Forelimb muscle (tissue), 1 donor: ENCODE measurements around the gene ONECUT2. TPM values are rescaled to one million over a fixed set of nuclear protein-coding genes. Genes with fewer than 3 reads are reported as not detected.
"Not testable (repeated sequence)": the region's sequence is repeated elsewhere in the genome, so short reads cannot be mapped to it uniquely, and the experiment has no call there.

Experiments
- DNase-seq: peaks from one replicate; pipeline ENCODE4 v3.0.0-alpha.2; 2013; ENCODE audit warnings: low read depth
- polyA plus RNA-seq: library from polyadenylated mRNA; unstranded; fragments of 120-200 nt; gene quantifications from one replicate; pipeline ENCODE4 v1.2.1, GENCODE V29; 2013; ENCODE audit not compliant: insufficient read length

Gene ONECUT2
- polyA plus RNA-seq, 1 donor: 0.04 TPM

- no peak for DNase-seq
Observed at GRCh38 chr18:57446322-57446721, 11.1 kb downstream of the ONECUT2 start.

GRCh38 chr18:57447154-57447621 is 12.0 kb downstream of the ONECUT2 start:
- no peak for DNase-seq

- no peak for DNase-seq
Observed at GRCh38 chr18:57455576-57456129, 20.5 kb downstream of the ONECUT2 start.

GRCh38 chr18:57461652-57462269 is 26.6 kb downstream of the ONECUT2 start:
- no peak for DNase-seq

- no peak for DNase-seq
Observed at GRCh38 chr18:57466307-57466706, 31.1 kb downstream of the ONECUT2 start.

- DNase-seq: no peak
Observed at GRCh38 chr18:57466745-57467409, 31.7 kb downstream of the ONECUT2 start.

- no peak for DNase-seq
Observed at GRCh38 chr18:57469884-57470283, 34.7 kb downstream of the ONECUT2 start.

- DNase-seq: no peak
Observed at GRCh38 chr18:57475408-57475807, 40.2 kb downstream of the ONECUT2 start.

GRCh38 chr18:57475903-57476302 is 40.7 kb downstream of the ONECUT2 start:
- no peak for DNase-seq

GRCh38 chr18:57480733-57481132 is 45.6 kb downstream of the ONECUT2 start:
- DNase-seq: no peak

GRCh38 chr18:57497372-57498294 is 62.5 kb downstream of the ONECUT2 start:
- no peak for DNase-seq

- no peak for DNase-seq
Observed at GRCh38 chr18:57498682-57499256, 63.6 kb downstream of the ONECUT2 start.

- DNase-seq: no peak
Observed at GRCh38 chr18:57502624-57503023, 67.5 kb downstream of the ONECUT2 start.

GRCh38 chr18:57505231-57505630 is 70.1 kb downstream of the ONECUT2 start:
- DNase-seq: no peak

- DNase-seq: no peak
Observed at GRCh38 chr18:57516056-57516455, 80.9 kb downstream of the ONECUT2 start.

- DNase-seq: no peak
Observed at GRCh38 chr18:57518533-57518932, 83.4 kb downstream of the ONECUT2 start.

GRCh38 chr18:57519668-57520424 is 84.7 kb downstream of the ONECUT2 start:
- no peak for DNase-seq

GRCh38 chr18:57522348-57522747 is 87.2 kb downstream of the ONECUT2 start:
- DNase-seq: not testable (repeated sequence)

GRCh38 chr18:57523171-57523956 is 88.2 kb downstream of the ONECUT2 start:
- no peak for DNase-seq
